Tibial nerve (tissue), 4 donors: ENCODE data around the gene DDX18. TPM values are rescaled to one million over a fixed set of nuclear protein-coding genes. Genes with fewer than 3 reads are reported as not detected.

Source experiments
- DNase-seq, 2 donors: peaks; one replicate each; pipeline ENCODE4 v3.0.0-alpha.2; 2019; ENCODE audit warnings: low spot score in 2 of 2
- H3K27ac ChIP-seq, 4 donors: fragments of 200-600 bp; sonication (generic) in 3 of 4; one replicate each; pipeline ENCODE4 v1.5.1; 2017 to 2019; ENCODE audit warnings: mild to moderate bottlenecking in 1 of 4
- H3K27me3 ChIP-seq, 2 donors: fragments of 200-600 bp; sonication (generic) in 1 of 2; one replicate each; pipeline versions ENCODE4 v1.5.1 to v1.6.0; 2017 to 2019
- H3K36me3 ChIP-seq, 3 donors: fragments of 200-600 bp; sonication (generic); one replicate each; pipeline ENCODE4 v1.5.1; 2018 to 2019
- H3K4me1 ChIP-seq, 4 donors: fragments of 200-600 bp; sonication (generic) in 3 of 4; one replicate each; pipeline ENCODE4 v1.5.1; 2017 to 2019
- H3K4me3 ChIP-seq, 4 donors: fragments of 200-600 bp; sonication (generic) in 3 of 4; one replicate each; pipeline ENCODE4 v1.5.1; 2017 to 2019; ENCODE audit warnings: mild to moderate bottlenecking in 1 of 4, moderate library complexity in 1 of 4
- H3K9me3 ChIP-seq, 4 donors: fragments of 200-600 bp; sonication (generic) in 3 of 4; one replicate each; pipeline ENCODE4 v1.5.1; 2017 to 2019
- CTCF ChIP-seq, 5 experiments: fragments of 200-600 bp in 3 of 5; fragments of 450-650 bp in 2 of 5; sonication (generic) in 3 of 5; IDR thresholded peaks; one replicate each; pipeline ENCODE4 v1.5.1; 2016 to 2019; ENCODE audit warnings: antibody characterized with exemption in 5 of 5, mild to moderate bottlenecking in 3 of 5, moderate library complexity in 2 of 5
- EP300 ChIP-seq, 2 donors: sonication (generic); formaldehyde crosslinking; IDR thresholded peaks; one replicate each; pipeline ENCODE4 v1.6.1; 2017; ENCODE audit warnings: antibody characterized with exemption in 2 of 2, mild to moderate bottlenecking in 1 of 2
- POLR2A ChIP-seq, 2 donors: fragments of 450-650 bp; IDR thresholded peaks; one replicate each; pipeline ENCODE4 v1.6.1; 2017; ENCODE audit warnings: antibody characterized with exemption in 2 of 2, mild to moderate bottlenecking in 2 of 2, moderate library complexity in 2 of 2
- WGBS, 2 donors: methylation state at CpG; one replicate each; pipeline ENCODE4 v1.1.5; 2018; 5-methylcytosine and 5-hydroxymethylcytosine counted together
- total RNA-seq, 4 donors: library from RNA; depleted of rRNA; stranded (reverse); fragments of >200 nt; gene quantifications; one replicate each; pipeline ENCODE4 v1.1.0, GENCODE V29; 2016

The DDX18 gene
- total RNA-seq, 4 donors from 2014 or later: 37.8 to 48.0 (median 43.2) TPM

- Histone ChIP-seq H3K36me3 (no peaks in the 10 kb centered on the region), H3K9me3 (peaks cover 0 to 17% (median 0%) of the 10 kb centered on the region in 4 donors), H3K27me3 (peaks cover 0 to 20% of the 10 kb centered on the region in 2 donors), H3K4me3 (peak overlapping the region in 1 of 4 donors; percentile 26), H3K4me1 (no peaks in the 10 kb centered on the region), H3K27ac (no peak overlapping the region)
- no peak for TF ChIP-seq CTCF (IDR thresholded peaks at IDR 0.05)
- no peak for TF ChIP-seq POLR2A (IDR thresholded peaks at IDR 0.05)
- TF ChIP-seq EP300 (IDR thresholded peaks at IDR 0.05): no peak
- no peak for DNase-seq
- WGBS, 2 donors: 44 to 64% methylated on average over 58 to 62 of the region's 69 CpGs
Measured at GRCh38 chr2:117859924-117860647, 45.6 kb downstream of the DDX18 start.

- peaks cover 0 to 20% of the 10 kb centered on the region in 2 donors for H3K27me3 ChIP-seq
- H3K9me3 ChIP-seq: peaks cover 0 to 17% (median 0%) of the 10 kb centered on the region in 4 donors
- no peaks in the 10 kb centered on the region for H3K36me3 ChIP-seq
- H3K4me1 ChIP-seq: no peaks in the 10 kb centered on the region
- no peak for DNase-seq
- no peak for TF ChIP-seq EP300 (IDR thresholded peaks at IDR 0.05)
- TF ChIP-seq POLR2A (IDR thresholded peaks at IDR 0.05): no peak
- TF ChIP-seq CTCF (IDR thresholded peaks at IDR 0.05): no peak
- H3K4me3 ChIP-seq: no peak overlapping the region
- H3K27ac ChIP-seq: no peak overlapping the region
Measured at GRCh38 chr2:117862459-117862858, 48.0 kb downstream of the DDX18 start.

- TF ChIP-seq CTCF (IDR thresholded peaks at IDR 0.05): no peak
- TF ChIP-seq POLR2A (IDR thresholded peaks at IDR 0.05): no peak
- TF ChIP-seq EP300 (IDR thresholded peaks at IDR 0.05): no peak
- no peak for DNase-seq
- Histone ChIP-seq H3K9me3 (no peaks in the 10 kb centered on the region), H3K36me3 (no peaks in the 10 kb centered on the region), H3K4me1 (no peaks in the 10 kb centered on the region), H3K27ac (no peak overlapping the region), H3K4me3 (no peak overlapping the region), H3K27me3 (no peaks in the 10 kb centered on the region)
- 29 to 37% methylated on average over 1 of the region's 1 CpG for WGBS, 2 donors
Measured at GRCh38 chr2:117875786-117876185, 61.3 kb downstream of the DDX18 start.

GRCh38 chr2:117879003-117879402 is 64.5 kb downstream of the DDX18 start:
- H3K9me3 ChIP-seq: no peaks in the 10 kb centered on the region
- 76 to 91% methylated on average over 2 of the region's 2 CpGs for WGBS, 2 donors
- no peak for DNase-seq

More at GRCh38 chr2:117879003-117879402, 64.5 kb downstream of the DDX18 start:
- no peak overlapping the region for H3K4me3 ChIP-seq
- H3K27ac ChIP-seq: no peak overlapping the region
- H3K36me3 ChIP-seq: no peaks in the 10 kb centered on the region
- no peaks in the 10 kb centered on the region for H3K4me1 ChIP-seq
- TF ChIP-seq CTCF (IDR thresholded peaks at IDR 0.05) (no peak), EP300 (IDR thresholded peaks at IDR 0.05) (no peak), POLR2A (IDR thresholded peaks at IDR 0.05) (no peak)
- H3K27me3 ChIP-seq: no peaks in the 10 kb centered on the region

Other genes with a start within 250 kb of the DDX18 start
- 10 to 100 TPM; 17.3 to 30.3 (median 23.6) TPM for gene CCDC93, start 199.4 kb downstream of the DDX18 start, total RNA-seq